Retinal pigment epithelial cell (primary cell): Measurements from ENCODE around the gene PSMB2.

Source experiments
- DNase-seq: peaks from one replicate; pipeline ENCODE4 v3.0.0-alpha.2; 2010; ENCODE audit warnings: low read depth
- H3K4me3 ChIP-seq: 2 replicates; pipeline ENCODE4 v1.5.1; 2011; ENCODE audit warnings: mild to moderate bottlenecking, low read length, control low read depth, moderate library complexity
- TF ChIP-seq, protein P1 (sequence below): conservative IDR thresholded peaks from 2 replicates; pipeline ENCODE4 v1.5.1; 2011; ENCODE audit warnings: low read depth, low read length, control low read depth, inconsistent platforms

Gene PSMB2

DNA sequence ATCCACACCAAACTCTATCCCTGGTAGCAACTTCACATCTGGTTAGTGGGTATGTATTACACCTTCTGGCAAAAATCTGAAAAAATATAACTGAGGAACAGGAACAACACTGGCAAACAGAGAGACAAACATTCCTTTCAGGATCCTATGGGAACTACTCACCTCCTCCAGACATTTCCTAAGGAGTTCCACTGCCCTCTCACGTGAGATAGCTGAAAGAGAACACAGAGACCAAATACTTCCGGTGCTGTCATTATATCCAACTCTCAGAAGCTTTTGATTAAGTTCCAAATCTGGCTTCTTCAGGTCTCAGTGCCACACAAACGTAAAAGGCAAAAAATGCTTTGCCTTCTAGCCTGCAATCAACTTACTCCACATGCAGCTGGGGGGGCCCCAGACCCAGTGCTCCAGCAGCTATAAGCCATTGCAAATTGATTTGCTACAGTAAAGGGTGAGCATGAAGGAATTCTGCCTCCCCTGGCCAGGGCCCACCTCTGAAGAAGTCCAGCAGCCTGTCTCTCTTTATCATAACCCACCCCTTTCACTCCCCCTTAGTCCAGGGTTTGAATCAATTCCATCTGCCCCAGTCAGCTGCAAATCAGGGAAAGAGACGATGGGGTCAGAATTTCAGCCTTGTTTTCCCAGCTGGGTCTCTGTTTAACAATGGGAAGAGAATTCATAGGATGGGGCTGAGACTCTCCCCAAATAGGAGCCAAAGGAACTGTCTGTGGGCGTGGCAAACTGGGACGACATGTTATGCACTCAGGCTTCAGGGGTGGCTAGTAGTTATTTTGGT, 36.1 kb downstream of the PSMB2 start:
- TF ChIP-seq, protein P1, sequence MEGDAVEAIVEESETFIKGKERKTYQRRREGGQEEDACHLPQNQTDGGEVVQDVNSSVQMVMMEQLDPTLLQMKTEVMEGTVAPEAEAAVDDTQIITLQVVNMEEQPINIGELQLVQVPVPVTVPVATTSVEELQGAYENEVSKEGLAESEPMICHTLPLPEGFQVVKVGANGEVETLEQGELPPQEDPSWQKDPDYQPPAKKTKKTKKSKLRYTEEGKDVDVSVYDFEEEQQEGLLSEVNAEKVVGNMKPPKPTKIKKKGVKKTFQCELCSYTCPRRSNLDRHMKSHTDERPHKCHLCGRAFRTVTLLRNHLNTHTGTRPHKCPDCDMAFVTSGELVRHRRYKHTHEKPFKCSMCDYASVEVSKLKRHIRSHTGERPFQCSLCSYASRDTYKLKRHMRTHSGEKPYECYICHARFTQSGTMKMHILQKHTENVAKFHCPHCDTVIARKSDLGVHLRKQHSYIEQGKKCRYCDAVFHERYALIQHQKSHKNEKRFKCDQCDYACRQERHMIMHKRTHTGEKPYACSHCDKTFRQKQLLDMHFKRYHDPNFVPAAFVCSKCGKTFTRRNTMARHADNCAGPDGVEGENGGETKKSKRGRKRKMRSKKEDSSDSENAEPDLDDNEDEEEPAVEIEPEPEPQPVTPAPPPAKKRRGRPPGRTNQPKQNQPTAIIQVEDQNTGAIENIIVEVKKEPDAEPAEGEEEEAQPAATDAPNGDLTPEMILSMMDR, result no peak
- DNase-seq, result no peak
- no peak overlapping the region for H3K4me3 ChIP-seq

DNA sequence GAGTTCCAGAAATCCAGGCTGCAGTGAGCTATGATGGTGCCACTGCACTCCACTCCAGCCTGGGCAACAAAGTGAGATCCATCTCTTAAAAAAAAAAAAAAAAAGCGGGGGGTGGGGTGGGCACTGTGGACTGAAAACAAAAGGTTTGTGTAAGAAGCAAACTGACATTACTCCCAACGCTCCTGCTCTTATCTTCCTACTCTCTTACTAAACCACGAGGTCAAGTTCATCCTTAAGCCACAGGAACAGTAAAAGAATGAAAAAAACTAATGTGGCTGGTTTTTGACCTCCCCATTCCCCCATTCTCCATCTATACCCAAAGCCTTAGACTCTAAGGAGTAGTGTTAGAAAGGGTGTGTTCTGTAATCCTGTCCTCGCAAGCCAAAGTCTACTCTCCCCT, 37.4 kb downstream of the PSMB2 start:
- DNase-seq, result no peak
- no peak overlapping the region for H3K4me3 ChIP-seq
- TF ChIP-seq, protein P1, result no peak

DNA sequence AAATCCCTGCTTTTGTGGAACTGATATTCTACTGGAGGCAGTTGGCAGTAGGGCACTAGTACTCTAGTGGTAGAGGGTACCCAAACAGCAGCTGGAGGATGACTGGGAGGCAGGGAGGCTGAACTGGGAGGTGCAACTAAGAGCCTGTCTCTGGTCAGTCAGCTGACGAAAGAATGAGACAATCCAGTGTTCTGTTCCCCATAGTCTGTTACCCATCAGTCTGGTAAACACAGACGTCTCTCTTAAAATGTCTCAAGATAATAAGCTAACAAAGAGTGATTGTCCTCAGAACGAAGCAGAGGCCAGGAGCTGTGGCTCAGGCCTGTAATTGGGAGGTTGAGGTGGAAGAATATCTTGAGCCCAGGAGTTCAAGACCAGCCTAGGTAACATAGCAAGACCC, 37.9 kb downstream of the PSMB2 start:
- TF ChIP-seq, protein P1, result no peak
- no peak overlapping the region for H3K4me3 ChIP-seq
- DNase-seq, result no peak

DNA sequence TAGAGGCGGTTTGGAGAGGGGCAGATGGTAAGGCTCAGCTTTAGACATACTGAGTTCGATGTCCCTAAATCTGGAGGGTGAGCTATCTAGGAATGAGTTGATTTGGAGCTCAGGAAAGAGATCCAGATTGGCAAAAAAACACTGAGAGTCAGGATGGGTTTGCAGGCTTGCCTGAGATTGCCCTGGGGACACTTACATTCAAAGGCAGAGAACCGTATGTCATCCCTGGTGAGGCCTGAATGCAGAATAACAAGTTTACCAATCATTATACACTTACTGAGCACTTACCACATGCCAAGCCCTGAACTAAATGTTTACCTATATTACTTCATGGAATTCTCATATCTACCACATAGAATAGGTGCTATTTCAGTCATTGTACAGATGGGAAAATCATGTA, 40.7 kb downstream of the PSMB2 start:
- H3K4me3 ChIP-seq, result no peak overlapping the region
- DNase-seq, result no peak
- TF ChIP-seq, protein P1, result no peak

DNA sequence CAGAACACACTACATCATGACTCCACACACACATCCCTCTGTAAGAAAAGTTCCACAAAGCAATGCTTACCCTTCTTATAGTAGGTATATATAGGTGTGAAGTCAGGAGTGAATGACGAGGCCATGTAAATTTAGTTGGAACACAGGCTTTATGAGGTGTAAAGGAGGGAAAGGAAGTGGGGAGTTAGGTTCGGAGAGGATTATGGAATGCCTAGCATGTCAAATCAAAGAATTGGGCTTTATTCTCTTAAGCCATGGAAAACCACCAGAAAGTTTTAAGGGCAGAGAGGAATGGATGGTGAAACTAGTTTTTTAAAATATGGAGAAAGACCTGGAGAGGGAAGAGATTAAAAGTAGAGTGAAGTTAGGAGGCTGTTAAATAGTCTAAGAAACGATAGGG, 41.9 kb downstream of the PSMB2 start:
- TF ChIP-seq, protein P1, result no peak
- H3K4me3 ChIP-seq, result no peak overlapping the region
- no peak for DNase-seq

DNA sequence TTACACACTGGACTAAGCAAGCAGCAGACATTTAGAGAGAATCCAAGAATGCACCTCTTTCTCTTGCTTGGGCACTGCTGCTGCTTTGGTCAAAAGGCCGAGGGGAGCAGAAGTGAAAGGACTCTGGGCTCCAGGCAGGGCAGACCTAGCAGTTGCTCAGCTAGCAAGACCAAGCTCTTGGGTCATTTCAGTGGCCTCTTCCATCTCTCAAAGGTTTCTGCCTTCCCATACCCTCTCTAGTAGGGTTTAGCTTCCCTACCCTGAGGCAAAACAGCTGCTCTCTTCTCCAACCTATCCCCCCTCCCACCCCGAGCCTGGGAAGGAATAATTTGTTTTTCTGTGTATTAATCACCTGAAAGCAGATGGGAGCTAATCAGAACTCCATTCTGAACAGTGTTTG, 42.4 kb downstream of the PSMB2 start:
- DNase-seq, result no peak
- TF ChIP-seq, protein P1, result no peak
- no peak overlapping the region for H3K4me3 ChIP-seq

DNA sequence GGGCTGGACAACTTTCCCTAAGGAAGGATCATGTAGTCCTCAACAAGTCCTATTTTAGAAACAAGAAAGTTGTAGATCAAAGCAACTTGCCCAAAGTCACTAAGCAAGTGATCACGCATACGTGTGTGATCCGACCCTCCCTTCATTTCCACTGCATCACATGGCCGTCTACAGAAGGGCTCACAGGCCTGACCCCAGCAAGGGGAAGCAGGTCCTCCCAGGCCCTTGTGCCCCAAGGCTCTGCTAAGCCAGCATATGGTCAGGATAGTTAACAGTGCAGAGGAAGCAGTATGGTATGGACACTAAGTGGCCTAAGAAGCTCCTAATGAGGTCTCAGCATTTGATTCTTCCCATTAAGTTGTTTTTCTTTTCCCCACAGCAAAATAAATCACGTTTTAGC, 43.5 kb downstream of the PSMB2 start:
- DNase-seq, result no peak
- TF ChIP-seq, protein P1, result no peak
- H3K4me3 ChIP-seq, result no peak overlapping the region
